ENCODE results near the gene CPB1.

Gene CPB1

GRCh38 chr3:148884261-148884660, 56.6 kb downstream of the CPB1 start:
- no peak for DNase-seq

DNA sequence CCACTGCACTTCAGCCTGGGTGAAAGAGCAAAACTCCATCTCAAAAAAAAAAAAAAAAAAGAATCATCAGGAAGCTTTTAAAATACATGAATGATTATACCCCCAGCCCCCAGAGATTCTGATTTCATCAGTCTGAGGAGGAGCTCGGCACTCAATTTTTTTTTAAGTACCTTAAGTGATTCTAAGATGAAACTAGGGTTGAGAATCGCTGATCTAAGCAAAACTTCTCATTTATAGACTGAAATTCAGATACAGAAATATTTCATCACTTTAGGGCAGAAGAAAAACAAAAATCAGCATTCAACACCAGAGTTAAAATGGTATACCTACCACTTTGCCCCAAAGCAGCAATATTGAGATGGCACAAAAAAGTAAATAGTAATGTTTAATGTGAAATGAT, 62.2 kb downstream of the CPB1 start:
- no peak for DNase-seq

GRCh38 chr3:148896062-148896461, 68.5 kb downstream of the CPB1 start:
- DNase-seq, result no peak

DNA sequence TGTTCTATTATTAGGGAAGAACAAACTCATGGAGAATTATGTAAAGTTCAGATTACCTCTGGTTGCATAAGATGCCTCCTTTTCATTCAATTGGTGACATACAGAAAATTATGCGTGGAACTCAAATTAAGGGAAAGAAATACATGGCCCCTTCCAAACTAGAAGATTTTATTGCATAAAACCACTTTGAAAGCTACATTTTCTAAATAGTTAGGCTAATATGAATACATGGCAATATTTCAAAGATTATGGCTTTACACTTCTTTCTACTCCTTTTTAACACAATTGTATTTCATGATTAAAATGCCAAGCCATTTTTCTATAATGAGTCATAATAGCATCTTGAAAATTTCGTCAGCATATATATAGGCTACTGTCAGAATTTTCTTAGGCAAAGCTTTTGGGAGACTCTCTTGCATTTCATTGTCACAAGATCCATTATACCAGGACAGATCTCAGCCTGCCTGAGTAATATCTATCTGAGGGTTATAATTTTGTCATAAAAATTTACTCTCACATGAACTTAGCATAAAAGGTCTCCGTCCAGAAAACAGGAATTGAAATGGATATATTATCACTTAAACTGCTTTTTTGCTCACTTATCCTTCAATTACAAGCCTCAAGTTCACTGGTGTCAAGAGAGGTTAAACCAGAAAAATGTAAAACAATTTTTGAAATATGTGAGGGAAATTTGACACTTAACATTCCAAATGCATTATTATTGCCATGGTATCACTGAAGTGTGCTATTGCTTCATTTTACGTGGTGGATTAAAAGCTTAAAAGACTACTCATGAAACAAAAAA, 74.6 kb downstream of the CPB1 start:
- DNase-seq, result no peak

DNA sequence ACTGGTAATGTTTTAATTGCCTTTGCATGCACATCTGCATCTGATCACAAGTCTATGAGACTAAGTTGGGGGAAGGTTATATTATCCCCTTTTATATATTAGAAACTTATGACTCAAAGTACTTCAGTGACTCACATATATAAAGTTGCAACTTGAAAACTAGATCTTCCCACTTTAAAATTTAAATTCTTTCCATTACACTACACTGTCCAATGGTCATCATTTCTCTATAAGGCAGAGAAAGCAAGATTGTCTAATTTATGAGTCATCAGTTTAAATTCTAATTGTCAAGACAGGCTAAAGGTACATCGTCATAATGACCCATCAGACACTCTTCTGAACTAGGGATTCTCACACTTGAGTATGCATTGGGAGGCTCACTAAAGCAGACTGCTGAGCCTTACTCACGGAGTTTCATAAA, 75.4 kb downstream of the CPB1 start:
- DNase-seq, result no peak

DNA sequence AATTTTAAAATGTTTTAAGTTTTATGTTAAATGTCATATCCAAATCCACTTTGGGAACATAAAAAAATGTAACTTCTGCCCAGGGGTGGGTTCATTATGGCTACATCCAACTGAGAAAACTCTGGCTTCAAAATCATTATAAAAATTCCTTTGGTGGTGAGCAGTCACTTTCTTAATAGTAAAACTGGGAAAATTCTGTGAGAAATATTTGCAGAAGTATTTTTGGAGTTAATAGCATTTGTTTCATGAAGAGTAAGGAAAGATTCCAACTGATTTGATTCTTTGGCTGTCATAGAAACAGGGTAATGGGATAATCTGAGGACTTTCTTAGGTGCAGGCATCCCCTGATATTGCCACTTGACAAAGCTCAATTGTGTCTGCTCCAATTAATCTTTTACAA, 76.3 kb downstream of the CPB1 start:
- no peak for DNase-seq

DNA sequence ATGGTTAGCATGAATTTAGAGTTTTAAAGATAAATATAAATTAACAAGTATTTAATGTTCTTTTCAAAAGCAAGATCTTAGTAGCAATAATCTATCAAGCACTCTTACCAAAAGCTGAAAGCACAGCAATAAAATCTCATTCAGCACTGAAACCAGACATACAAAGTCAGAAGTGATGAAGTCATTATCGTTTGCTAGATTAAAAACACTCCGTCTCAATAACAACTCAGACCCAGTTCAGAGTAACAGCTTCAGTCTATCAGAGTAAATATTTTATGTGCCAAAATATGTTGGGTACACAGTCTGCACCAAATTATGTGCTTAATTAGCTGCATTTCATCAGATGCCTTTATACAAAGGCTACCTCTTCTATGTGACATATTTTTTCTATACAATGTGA, 79.1 kb downstream of the CPB1 start:
- no peak for DNase-seq

All from NCI-H774 (cell line).